ENCODE measurements around the gene SPTBN1.

SPTBN1 gene

DNA sequence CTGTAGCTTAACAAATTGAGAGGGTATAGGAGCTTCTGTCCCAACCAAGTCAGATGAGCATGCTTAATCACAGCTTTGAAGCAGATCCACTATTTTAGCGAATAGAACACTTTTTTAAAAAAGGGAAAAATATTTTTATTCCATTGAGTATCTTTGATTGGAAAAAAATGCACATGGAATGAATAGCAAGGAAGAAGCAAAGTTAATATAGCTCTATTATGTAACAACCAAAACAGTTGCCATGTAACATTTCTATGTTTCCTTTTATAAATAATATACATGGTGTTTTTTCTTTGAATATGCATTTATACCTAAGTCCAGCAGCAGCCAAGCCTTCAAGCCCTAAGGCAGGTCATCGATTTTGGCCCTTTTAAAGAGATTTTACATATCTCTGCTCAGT, 21.4 kb upstream of the SPTBN1 start:
- no peak for DNase-seq

- no peak for DNase-seq
Observed at GRCh38 chr2:54435325-54436226, 20.6 kb upstream of the SPTBN1 start.

- DNase-seq = no peak
Observed at GRCh38 chr2:54437588-54437987, 18.5 kb upstream of the SPTBN1 start.

DNA sequence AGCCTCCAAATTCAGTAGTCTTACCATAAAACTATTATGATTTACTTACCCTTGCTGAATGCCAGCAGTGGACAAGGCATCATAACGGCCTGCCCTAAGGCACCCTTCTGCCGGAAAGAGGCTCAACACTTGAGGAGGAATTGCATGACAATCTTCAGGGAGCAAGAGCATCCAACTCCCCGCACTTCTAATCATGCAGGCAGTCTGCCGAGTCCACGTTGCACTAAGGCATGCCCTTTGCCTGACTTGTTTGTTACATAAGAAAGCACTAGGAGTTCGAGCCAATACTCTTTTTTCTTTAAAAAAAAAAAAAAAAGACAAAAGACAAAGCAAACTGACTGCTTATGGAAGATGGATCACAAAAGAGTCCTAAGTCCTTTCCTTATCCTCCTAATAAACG, 17.9 kb upstream of the SPTBN1 start:
- no peak for DNase-seq

DNA sequence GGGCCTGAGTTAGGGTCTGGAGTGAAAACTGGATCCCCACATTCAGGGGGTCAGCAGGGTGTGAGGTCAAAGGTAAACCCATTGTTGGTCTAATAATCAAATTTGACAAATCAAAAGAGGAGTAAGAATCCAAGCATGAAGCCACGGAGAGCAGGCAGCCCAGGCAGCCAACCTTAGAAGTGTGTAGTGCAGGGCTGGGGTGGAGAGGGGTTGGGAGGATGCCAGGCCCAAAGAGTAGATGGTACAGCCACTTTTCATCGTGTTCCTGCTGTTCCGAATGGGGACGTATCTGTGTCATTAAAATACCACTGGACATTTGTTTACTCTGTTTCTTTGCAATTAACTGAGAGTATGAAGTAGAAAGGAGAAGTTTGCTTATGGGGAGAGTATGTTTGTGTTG, 16.5 kb upstream of the SPTBN1 start:
- no peak for DNase-seq

- DNase-seq = no peak
Observed at GRCh38 chr2:54440050-54440449, 16.1 kb upstream of the SPTBN1 start.

GRCh38 chr2:54444503-54444902, 11.6 kb upstream of the SPTBN1 start:
- no peak for DNase-seq

DNA sequence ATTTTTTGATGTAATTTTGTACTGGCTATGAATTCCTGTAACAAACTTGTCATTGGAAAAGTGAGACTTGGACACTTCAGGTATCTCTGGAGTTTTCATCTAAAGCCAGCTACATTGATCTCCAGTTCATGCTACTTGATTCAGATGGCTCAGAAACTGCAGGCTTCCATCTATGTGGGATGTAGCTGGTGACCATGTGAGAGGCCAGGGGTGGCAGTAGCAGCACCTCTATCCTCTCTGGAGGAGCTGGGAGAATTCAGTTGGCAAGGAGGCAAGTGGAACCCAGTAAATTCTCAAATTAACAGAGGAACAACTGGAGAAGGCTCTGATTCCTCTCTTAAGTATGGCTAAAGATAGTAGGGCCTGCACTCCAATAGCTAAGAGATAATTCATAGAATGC, 10.0 kb upstream of the SPTBN1 start:
- DNase-seq = no peak

DNA sequence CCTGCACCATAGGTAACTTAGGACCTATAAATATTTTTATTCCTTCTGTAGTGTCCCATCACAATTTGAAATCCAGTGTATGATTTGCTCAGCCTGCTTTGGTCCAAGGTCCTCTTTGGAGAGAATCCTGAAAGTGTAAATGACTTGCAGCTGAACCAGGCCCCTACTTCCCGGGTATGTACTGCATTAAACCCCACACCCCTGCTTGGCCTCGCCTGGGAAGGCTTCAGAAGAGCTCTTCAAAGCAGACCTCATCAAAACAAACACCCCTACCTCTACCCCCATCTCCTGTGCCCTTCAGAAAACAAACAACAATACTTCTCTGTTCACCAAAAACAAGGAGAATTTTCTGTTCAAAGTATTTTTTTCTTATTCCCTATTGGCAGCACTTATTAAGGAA, 9.5 kb upstream of the SPTBN1 start:
- DNase-seq = no peak

DNA sequence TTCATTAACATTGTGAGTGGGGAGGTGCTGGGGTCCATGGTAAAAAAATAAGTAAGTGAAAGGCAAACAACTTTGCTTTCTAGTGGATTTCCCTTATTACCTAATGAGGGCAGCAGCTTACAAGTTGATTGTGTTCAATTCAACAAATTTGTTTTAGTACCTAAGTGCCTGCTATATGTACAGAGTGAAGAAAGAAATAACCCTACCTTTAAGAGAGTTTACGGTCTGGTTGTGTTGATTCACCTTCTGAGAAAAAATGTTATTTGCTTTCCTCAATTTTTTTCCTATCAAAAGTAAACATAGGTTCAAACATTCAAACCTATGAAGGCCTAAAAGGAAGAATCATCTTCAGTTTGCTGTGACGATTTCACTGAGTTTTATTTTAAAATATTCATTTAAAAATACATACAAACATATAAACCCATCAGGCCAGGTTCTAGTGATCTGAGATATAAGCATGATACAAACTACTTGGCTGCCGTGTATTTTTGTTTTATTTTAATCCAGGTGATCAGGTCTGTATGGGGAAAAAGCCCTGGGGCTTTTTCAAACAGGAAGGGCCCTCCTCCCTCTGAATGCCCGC, 1.5 kb upstream of the SPTBN1 start:
- DNase-seq = no peak

- no peak for DNase-seq
Observed at GRCh38 chr2:54455131-54455562, 980 bp upstream of the SPTBN1 start.

DNA sequence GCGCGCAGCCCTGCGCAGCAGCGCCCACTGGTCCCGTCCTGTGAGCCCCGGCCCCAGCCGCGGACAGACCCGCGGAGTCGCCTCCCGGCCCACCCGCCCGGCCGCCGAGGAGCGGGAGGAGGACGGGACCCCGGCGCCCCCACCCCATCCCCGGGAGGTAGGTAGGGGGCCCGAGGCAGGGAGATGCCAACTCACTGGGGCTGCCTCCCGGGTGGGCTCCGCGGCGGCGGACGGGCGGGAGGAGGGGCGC, 160 bp downstream of the SPTBN1 start:
- DNase-seq = no peak

- no peak for DNase-seq
Observed at GRCh38 chr2:54456612-54457322, 640 bp downstream of the SPTBN1 start.

- DNase-seq = no peak
Observed at GRCh38 chr2:54457323-54458023, 1.3 kb downstream of the SPTBN1 start.

GRCh38 chr2:54459037-54459441, 2.9 kb downstream of the SPTBN1 start:
- DNase-seq = no peak

- DNase-seq = no peak
Observed at GRCh38 chr2:54461261-54461660, 5.1 kb downstream of the SPTBN1 start.

- no peak for DNase-seq
Observed at GRCh38 chr2:54464341-54464740, 8.2 kb downstream of the SPTBN1 start.

GRCh38 chr2:54465143-54465542, 9.0 kb downstream of the SPTBN1 start:
- no peak for DNase-seq

- DNase-seq = no peak
Observed at GRCh38 chr2:54466870-54467269, 10.7 kb downstream of the SPTBN1 start.

- no peak for DNase-seq
Observed at GRCh38 chr2:54468673-54469072, 12.5 kb downstream of the SPTBN1 start.

- no peak for DNase-seq
Observed at GRCh38 chr2:54469484-54470053, 13.4 kb downstream of the SPTBN1 start.

GRCh38 chr2:54470266-54470938, 14.3 kb downstream of the SPTBN1 start:
- DNase-seq = no peak

Data from NK-92 treated with Interleukin-12 subunit alpha and Interleukin-12 subunit beta, amount 100 ng/mL, for 24 hours (cell line).